Measurements from ENCODE around the gene C1R.
"Not testable (repeated sequence)": the region's sequence is repeated elsewhere in the genome, so short reads cannot be mapped to it uniquely, and the experiment has no call there.

- TF ChIP-seq CTCF, EP300 (IDR thresholded peaks at IDR 0.05): not testable (repeated sequence)
These were observed 14.9 kb upstream of the C1R start for GRCh38 chr12:7107181-7107580.

All from upper lobe of left lung (tissue), 4 donors.